HL-60 (cell line): Measurements from ENCODE around the gene SLFN12L.

ENCODE experiments used
- GABPA ChIP-seq: IDR thresholded peaks from 2 replicates; pipeline ENCODE4 v1.6.1; 2012; ENCODE audit warnings: low read depth
- POLR2AphosphoS5 ChIP-seq: IDR thresholded peaks from 2 replicates; pipeline ENCODE4 v1.6.1; 2012; ENCODE audit warnings: low read depth
- TF ChIP-seq, protein P1 (sequence below): IDR thresholded peaks from one replicate; pipeline ENCODE4 v1.5.1; 2011; ENCODE audit warnings: low read length, control low read depth, inconsistent platforms; ENCODE audit not compliant: insufficient read depth

GRCh38 chr17:35568561-35568960, 31.1 kb upstream of the SLFN12L start:
- TF ChIP-seq POLR2AphosphoS5 (no peak), GABPA (no peak)
- TF ChIP-seq, protein P1, sequence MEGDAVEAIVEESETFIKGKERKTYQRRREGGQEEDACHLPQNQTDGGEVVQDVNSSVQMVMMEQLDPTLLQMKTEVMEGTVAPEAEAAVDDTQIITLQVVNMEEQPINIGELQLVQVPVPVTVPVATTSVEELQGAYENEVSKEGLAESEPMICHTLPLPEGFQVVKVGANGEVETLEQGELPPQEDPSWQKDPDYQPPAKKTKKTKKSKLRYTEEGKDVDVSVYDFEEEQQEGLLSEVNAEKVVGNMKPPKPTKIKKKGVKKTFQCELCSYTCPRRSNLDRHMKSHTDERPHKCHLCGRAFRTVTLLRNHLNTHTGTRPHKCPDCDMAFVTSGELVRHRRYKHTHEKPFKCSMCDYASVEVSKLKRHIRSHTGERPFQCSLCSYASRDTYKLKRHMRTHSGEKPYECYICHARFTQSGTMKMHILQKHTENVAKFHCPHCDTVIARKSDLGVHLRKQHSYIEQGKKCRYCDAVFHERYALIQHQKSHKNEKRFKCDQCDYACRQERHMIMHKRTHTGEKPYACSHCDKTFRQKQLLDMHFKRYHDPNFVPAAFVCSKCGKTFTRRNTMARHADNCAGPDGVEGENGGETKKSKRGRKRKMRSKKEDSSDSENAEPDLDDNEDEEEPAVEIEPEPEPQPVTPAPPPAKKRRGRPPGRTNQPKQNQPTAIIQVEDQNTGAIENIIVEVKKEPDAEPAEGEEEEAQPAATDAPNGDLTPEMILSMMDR = no peak
